A549 (cell line): ENCODE results near the gene BATF. TPM values are rescaled to one million over a fixed set of nuclear protein-coding genes. Genes with fewer than 3 reads are reported as not detected.
A peak's percentile ranks its signal among the peaks of the same experiment; 100 is the strongest.

Experiments used
- ATAC-seq, 2 experiments: fragments of 200-7000 bp in 1 of 2; fragments of >200 bp in 1 of 2; cut with Nextera tagmentation in 1 of 2; cut with Tn5 transposase in 1 of 2; 3 replicates each; pipeline versions ENCODE4 v1.8.0 to v1.9.1; 2018 to 2020; ENCODE audit warnings: mild to moderate bottlenecking in 1 of 2, moderate library complexity in 1 of 2
- CTCF ChIA-PET: fragments of 300-600 bp; sonication (Branson Sonifier 250); formaldehyde crosslinking; extraction: SDS; loops from one replicate; lab custom pipeline; 2021; ENCODE audit warnings: antibody characterized with exemption, inconsistent platforms; lab: Yijun Ruan, JAX
- POLR2A ChIA-PET: fragments of 350-600 bp; formaldehyde crosslinking; extraction: SDS; loops from one replicate; lab custom pipeline; 2021; ENCODE audit warnings: antibody characterized with exemption, inconsistent platforms; lab: Yijun Ruan, JAX
- DNase-seq, 2 experiments: peaks; one replicate each; pipeline versions ENCODE4 v3.0.0 to v3.0.0-alpha.2; 2011 to 2016; ENCODE audit warnings: low read depth in 1 of 2, low spot score in 1 of 2
- FAIRE-seq: peaks from 2 replicates; lab custom pipeline; 2011; peaks lifted over from hg19 to GRCh38; lab: Jason Lieb, UNC
- H3K27ac ChIP-seq, 2 experiments: fragments of >200 bp; sonication (Bioruptor Twin); formaldehyde crosslinking; 3 replicates each; pipeline ENCODE4 v1.5.1; 2016 to 2017
- H3K4me1 ChIP-seq: fragments of >200 bp; sonication (Bioruptor Twin); formaldehyde crosslinking; 3 replicates; pipeline ENCODE4 v1.6.1; 2016
- H3K4me2 ChIP-seq: fragments of >200 bp; sonication (Bioruptor Twin); formaldehyde crosslinking; 3 replicates; pipeline ENCODE4 v1.6.1; 2016
- H3K4me3 ChIP-seq: fragments of >200 bp; sonication (Bioruptor Twin); formaldehyde crosslinking; 3 replicates; pipeline ENCODE4 v1.5.1; 2016
- H3K9me3 ChIP-seq: fragments of >200 bp; sonication (Bioruptor Twin); formaldehyde crosslinking; 3 replicates; pipeline ENCODE4 v1.6.1; 2016
- CBX2 ChIP-seq: fragments of 200-600 bp; sonication (generic); IDR thresholded peaks from 2 replicates; pipeline ENCODE4 v1.6.1; 2016; ENCODE audit warnings: low read depth, mild to moderate bottlenecking, borderline replicate concordance
- CBX8 ChIP-seq: fragments of 200-600 bp; sonication (generic); IDR thresholded peaks from 2 replicates; pipeline ENCODE4 v1.6.1; 2016
- CEBPB ChIP-seq, 2 experiments: fragments of >200 bp in 1 of 2; sonication (Bioruptor Twin) in 1 of 2; formaldehyde crosslinking in 1 of 2; IDR thresholded peaks; 2 replicates each; pipeline ENCODE4 v1.6.1; 2012 to 2016
- EP300 ChIP-seq, 2 experiments: fragments of >200 bp; sonication (Bioruptor Twin); formaldehyde crosslinking; IDR thresholded peaks; 2 replicates in 1 of 2; 3 replicates in 1 of 2; pipeline ENCODE4 v1.6.1; 2016 to 2017
- FOSB ChIP-seq: fragments of 250-450 bp; sonication (Bioruptor Pico); IDR thresholded peaks from 2 replicates; pipeline ENCODE4 v1.5.0; 2020; ENCODE audit warnings: mild to moderate bottlenecking, moderate library complexity
- FOSL2 ChIP-seq, 2 experiments: fragments of 450-650 bp in 1 of 2; fragments of >200 bp in 1 of 2; sonication (Bioruptor Twin) in 1 of 2; formaldehyde crosslinking; IDR thresholded peaks; 2 replicates each; pipeline versions ENCODE4 v1.5.0 to v1.6.1; 2016 to 2020; ENCODE audit warnings: mild to moderate bottlenecking in 1 of 2, moderate library complexity in 1 of 2
- HDAC2 ChIP-seq: fragments of 200-600 bp; sonication (generic); IDR thresholded peaks from 2 replicates; pipeline ENCODE4 v1.6.1; 2016
- HES2 ChIP-seq: fragments of >200 bp; sonication (Bioruptor Twin); formaldehyde crosslinking; IDR thresholded peaks from 2 replicates; pipeline ENCODE4 v1.6.1; 2016
- HOXA7 ChIP-seq: fragments of 250-450 bp; sonication (Bioruptor Pico); IDR thresholded peaks from 2 replicates; pipeline ENCODE4 v1.5.0; 2020; ENCODE audit warnings: mild to moderate bottlenecking, moderate library complexity
- HOXB13 ChIP-seq: fragments of 250-450 bp; sonication (Bioruptor Pico); IDR thresholded peaks from 2 replicates; pipeline ENCODE4 v1.5.0; 2020; ENCODE audit warnings: low read depth, mild to moderate bottlenecking, moderate library complexity
- KDM1A ChIP-seq: fragments of 200-600 bp; sonication (generic); IDR thresholded peaks from 2 replicates; pipeline ENCODE4 v1.6.1; 2016; ENCODE audit warnings: low read depth, mild to moderate bottlenecking
- KDM5A ChIP-seq: fragments of 200-600 bp; sonication (generic); IDR thresholded peaks from 2 replicates; pipeline ENCODE4 v1.6.1; 2016; ENCODE audit warnings: antibody characterized with exemption, mild to moderate bottlenecking
- MAX ChIP-seq: IDR thresholded peaks from 2 replicates; pipeline ENCODE4 v1.6.1; 2012
- PHF8 ChIP-seq: fragments of 200-600 bp; sonication (generic); IDR thresholded peaks from 2 replicates; pipeline ENCODE4 v1.6.1; 2016; ENCODE audit warnings: low read depth, mild to moderate bottlenecking, antibody characterized with exemption, moderate library complexity, borderline replicate concordance
- RARB ChIP-seq: fragments of 250-450 bp; sonication (Bioruptor Pico); IDR thresholded peaks from 2 replicates; pipeline ENCODE4 v1.8.0; 2021; ENCODE audit warnings: mild to moderate bottlenecking, moderate library complexity
- RNF2 ChIP-seq: fragments of 200-600 bp; sonication (generic); IDR thresholded peaks from 2 replicates; pipeline ENCODE4 v1.6.1; 2016; ENCODE audit warnings: low read depth, mild to moderate bottlenecking, antibody characterized with exemption, moderate library complexity, borderline replicate concordance
- SMC3 ChIP-seq: fragments of >200 bp; sonication (Bioruptor Twin); formaldehyde crosslinking; IDR thresholded peaks from 3 replicates; pipeline ENCODE4 v1.6.1; 2018; ENCODE audit warnings: inconsistent platforms
- ZC3H11A ChIP-seq: fragments of 450-650 bp; IDR thresholded peaks from 2 replicates; pipeline ENCODE4 v1.6.1; 2014; ENCODE audit warnings: antibody characterized with exemption, mild to moderate bottlenecking
- WGBS: methylation state at CpG from one replicate; pipeline ENCODE4 v1.1.6; 2017; ENCODE audit errors: missing lambda C conversion rate; 5-methylcytosine and 5-hydroxymethylcytosine counted together
- polyA plus RNA-seq, 4 experiments: library from polyadenylated mRNA; depleted of rRNA in 3 of 4; stranded (reverse); fragments of >200 nt; fragmentation: RNase III in 1 of 4; extraction: RNeasy Plus Mini Kit Qiagen cat#74134 plus additional on column Dnase treatment in 1 of 4; gene quantifications; 2 replicates in 3 of 4; 3 replicates in 1 of 4; pipeline ENCODE4 v1.2.3, GENCODE V29; 2011 to 2017
- TF ChIP-seq, protein P1 (sequence below): fragments of 250-450 bp; sonication (Bioruptor Pico); IDR thresholded peaks from 2 replicates; pipeline ENCODE4 v1.5.0; 2020; ENCODE audit warnings: low read depth, mild to moderate bottlenecking, moderate library complexity
- TF ChIP-seq, protein P2 (sequence below): fragments of >200 bp; sonication (Bioruptor Twin); formaldehyde crosslinking; IDR thresholded peaks from 3 replicates; pipeline ENCODE4 v1.5.1; 2016

The BATF gene
- polyA plus RNA-seq, 2 of the 4 experiments (the other 2 are of a cell fraction), result not detected

- 62% methylated on average over 8 of the region's 8 CpGs for whole genome bisulfite sequencing
- no peak for ATAC-seq
- ChIA-PET POLR2A (no interaction called here), CTCF (interaction anchor here (0.7 to 10.3 kb wide), 6 partner anchors 14 to 185 kb away, joined by 3 to 216 read pairs (median 4); no protein-coding TSS in a partner anchor)
- peak overlapping the region; percentile 47 to 59; a peak in 5 of 6 replicates for H3K27ac ChIP-seq
- no peaks in the 10 kb centered on the region for H3K9me3 ChIP-seq
- TF ChIP-seq SMC3 (no peak), CBX2 (no peak)
- no peak for FAIRE-seq
- H3K4me3 ChIP-seq, result no peak overlapping the region
- peaks cover 19% of the 10 kb centered on the region; the same call in 2 of the 3 replicates for H3K4me1 ChIP-seq
- 0 out of 3 replicates have a peak overlapping the region, but pooled peaks have one; percentile 22 for H3K4me2 ChIP-seq
- DNase-seq, result no peak
These were observed 28.6 kb upstream of the BATF start for GRCh38 chr14:75493592-75494087.

DNA sequence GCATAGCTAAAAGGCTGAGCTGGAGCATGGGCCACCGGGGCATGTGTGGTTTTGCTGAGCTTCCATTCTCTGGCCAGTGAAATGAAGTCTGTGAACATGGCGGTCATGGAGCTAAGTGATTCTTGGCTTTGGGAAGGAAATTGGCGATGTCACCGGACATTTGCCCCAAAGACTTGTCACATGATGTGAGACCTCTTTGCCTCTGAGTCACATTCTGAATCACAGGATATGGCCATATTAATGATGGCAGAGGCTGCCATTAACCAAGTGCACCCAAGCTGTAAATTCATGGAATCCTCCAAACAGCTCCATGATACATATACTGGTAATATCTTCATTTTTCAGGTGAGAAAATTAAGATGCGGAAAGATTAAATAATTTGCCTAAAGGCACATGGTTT, 27.4 kb upstream of the BATF start:
- no peak overlapping the region for H3K4me2 ChIP-seq
- H3K4me1 ChIP-seq, result peaks cover 13% of the 10 kb centered on the region; the same call in 2 of the 3 replicates
- ATAC-seq (no peak), FAIRE-seq (no peak), DNase-seq (no peak)
- no peak overlapping the region for H3K27ac ChIP-seq
- POLR2A ChIA-PET, result no interaction called here
- CTCF ChIA-PET, result interaction anchor here (0.6 to 4.2 kb wide), 10 partner anchors 14 to 351 kb away, joined by 3 to 32 read pairs (median 4); no protein-coding TSS in a partner anchor
- H3K4me3 ChIP-seq, result no peak overlapping the region
- TF ChIP-seq CEBPB (IDR thresholded peaks at IDR 0.05) (no peak), EP300 (IDR thresholded peaks at IDR 0.05) (no peak), KDM1A (no peak), ZC3H11A (no peak), RNF2 (no peak), KDM5A (no peak)
- H3K9me3 ChIP-seq, result no peaks in the 10 kb centered on the region
- WGBS, result 80% methylated on average over 5 of the region's 5 CpGs

DNA sequence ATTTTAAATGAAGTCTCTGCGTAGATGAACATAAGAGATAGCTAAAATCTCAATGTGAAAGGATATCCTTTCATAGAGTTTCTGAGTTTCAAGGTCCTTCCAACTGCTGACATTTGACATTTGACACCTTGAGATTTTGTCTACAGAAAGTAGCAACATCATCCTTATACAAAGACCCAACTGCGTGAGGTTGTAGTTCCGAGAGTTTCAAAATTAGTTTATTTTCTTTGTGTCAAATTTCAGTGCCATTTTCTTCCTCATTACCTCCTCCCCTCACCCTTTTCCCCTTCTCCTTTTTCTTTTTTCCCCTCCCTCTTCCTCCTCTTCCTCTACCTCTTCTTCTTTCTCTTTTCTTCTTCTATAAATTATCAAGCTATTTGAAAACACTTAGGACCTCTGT, 26.9 kb upstream of the BATF start:
- no peak overlapping the region for H3K4me3 ChIP-seq
- FAIRE-seq, result no peak
- no peak for ATAC-seq
- no peak overlapping the region for H3K4me2 ChIP-seq
- CTCF ChIA-PET, result interaction anchor here (0.8 to 4.2 kb wide), 10 partner anchors 13 to 200 kb away, joined by 3 to 32 read pairs (median 4); no protein-coding TSS in a partner anchor
- 97% methylated on average over 3 of the region's 3 CpGs for WGBS
- no peaks in the 10 kb centered on the region for H3K9me3 ChIP-seq
- TF ChIP-seq FOSL2 (IDR thresholded peaks at IDR 0.05) (no peak), FOSL2 (CRISPR knock-in tag; IDR thresholded peaks at IDR 0.05) (no peak), FOSB (no peak), HDAC2 (no peak), HOXB13 (CRISPR knock-in tag) (no peak), CBX8 (no peak), SMC3 (no peak), HES2 (no peak), PHF8 (no peak), RARB (CRISPR knock-in tag) (no peak), CEBPB (IDR thresholded peaks at IDR 0.05) (no peak), HOXA7 (CRISPR knock-in tag) (no peak), MAX (no peak)
- TF ChIP-seq, protein P1, sequence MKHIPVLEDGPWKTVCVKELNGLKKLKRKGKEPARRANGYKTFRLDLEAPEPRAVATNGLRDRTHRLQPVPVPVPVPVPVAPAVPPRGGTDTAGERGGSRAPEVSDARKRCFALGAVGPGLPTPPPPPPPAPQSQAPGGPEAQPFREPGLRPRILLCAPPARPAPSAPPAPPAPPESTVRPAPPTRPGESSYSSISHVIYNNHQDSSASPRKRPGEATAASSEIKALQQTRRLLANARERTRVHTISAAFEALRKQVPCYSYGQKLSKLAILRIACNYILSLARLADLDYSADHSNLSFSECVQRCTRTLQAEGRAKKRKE (CRISPR knock-in tag), result no peak
- TF ChIP-seq, protein P2, sequence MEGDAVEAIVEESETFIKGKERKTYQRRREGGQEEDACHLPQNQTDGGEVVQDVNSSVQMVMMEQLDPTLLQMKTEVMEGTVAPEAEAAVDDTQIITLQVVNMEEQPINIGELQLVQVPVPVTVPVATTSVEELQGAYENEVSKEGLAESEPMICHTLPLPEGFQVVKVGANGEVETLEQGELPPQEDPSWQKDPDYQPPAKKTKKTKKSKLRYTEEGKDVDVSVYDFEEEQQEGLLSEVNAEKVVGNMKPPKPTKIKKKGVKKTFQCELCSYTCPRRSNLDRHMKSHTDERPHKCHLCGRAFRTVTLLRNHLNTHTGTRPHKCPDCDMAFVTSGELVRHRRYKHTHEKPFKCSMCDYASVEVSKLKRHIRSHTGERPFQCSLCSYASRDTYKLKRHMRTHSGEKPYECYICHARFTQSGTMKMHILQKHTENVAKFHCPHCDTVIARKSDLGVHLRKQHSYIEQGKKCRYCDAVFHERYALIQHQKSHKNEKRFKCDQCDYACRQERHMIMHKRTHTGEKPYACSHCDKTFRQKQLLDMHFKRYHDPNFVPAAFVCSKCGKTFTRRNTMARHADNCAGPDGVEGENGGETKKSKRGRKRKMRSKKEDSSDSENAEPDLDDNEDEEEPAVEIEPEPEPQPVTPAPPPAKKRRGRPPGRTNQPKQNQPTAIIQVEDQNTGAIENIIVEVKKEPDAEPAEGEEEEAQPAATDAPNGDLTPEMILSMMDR, result no peak
- no peak for DNase-seq
- no peak overlapping the region for H3K27ac ChIP-seq
- peaks cover 13% of the 10 kb centered on the region; the same call in 2 of the 3 replicates for H3K4me1 ChIP-seq
- POLR2A ChIA-PET, result no interaction called here
